Jurkat, Clone E6-1 (cell line): ENCODE results near the gene NDST1.

Experiments used
- DNase-seq: peaks from one replicate; pipeline ENCODE4 v3.0.0-alpha.2; 2011; ENCODE audit warnings: low read depth, low spot score
- H3K4me3 ChIP-seq: 2 replicates; pipeline ENCODE4 v1.5.1; 2011; ENCODE audit warnings: mild to moderate bottlenecking, low read length, control low read depth, moderate library complexity

Gene NDST1

DNA sequence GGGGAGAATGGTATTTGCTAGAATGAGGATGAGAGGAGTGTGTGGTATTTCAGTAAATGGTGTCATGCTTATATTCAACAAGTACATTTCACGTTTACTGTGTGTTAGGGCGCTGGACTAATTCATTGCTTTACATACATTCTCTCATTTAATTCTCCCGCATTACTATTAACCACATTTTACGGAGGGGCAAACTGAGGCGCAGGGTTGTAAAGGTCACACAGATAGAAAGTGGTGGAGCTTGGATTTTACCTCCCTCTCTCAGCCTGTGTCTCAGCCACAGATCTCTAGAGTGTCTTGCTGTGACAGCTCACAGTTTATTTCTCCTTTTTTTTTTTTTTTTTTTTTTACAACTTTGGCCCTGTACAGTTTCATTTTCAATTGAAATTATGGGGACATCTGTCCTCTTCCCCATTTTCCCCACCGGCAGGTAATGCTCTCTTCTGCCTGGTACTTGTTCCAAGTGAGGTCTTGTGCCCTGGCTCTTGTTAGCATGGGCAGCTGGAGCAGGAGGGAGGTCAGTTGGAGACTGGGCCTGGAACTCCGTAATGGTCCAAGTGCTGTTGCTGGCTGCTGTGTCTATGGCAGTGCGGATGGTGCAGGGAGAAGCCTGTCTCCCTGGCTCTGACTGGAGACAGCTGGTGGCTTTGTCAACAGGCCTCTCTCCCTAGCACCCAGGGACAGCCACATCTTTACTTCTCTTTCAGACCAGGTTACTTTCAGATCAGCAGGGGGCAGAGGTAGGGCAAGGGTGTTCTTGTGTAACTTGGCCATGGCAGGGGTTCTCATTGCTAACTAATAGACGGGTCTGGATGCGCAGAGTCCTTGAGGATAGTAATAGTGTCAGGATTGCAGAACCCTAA is 20.5 kb upstream of the NDST1 start:
- DNase-seq: peak; percentile 21
- peak overlapping the region; percentile 73 for H3K4me3 ChIP-seq

DNA sequence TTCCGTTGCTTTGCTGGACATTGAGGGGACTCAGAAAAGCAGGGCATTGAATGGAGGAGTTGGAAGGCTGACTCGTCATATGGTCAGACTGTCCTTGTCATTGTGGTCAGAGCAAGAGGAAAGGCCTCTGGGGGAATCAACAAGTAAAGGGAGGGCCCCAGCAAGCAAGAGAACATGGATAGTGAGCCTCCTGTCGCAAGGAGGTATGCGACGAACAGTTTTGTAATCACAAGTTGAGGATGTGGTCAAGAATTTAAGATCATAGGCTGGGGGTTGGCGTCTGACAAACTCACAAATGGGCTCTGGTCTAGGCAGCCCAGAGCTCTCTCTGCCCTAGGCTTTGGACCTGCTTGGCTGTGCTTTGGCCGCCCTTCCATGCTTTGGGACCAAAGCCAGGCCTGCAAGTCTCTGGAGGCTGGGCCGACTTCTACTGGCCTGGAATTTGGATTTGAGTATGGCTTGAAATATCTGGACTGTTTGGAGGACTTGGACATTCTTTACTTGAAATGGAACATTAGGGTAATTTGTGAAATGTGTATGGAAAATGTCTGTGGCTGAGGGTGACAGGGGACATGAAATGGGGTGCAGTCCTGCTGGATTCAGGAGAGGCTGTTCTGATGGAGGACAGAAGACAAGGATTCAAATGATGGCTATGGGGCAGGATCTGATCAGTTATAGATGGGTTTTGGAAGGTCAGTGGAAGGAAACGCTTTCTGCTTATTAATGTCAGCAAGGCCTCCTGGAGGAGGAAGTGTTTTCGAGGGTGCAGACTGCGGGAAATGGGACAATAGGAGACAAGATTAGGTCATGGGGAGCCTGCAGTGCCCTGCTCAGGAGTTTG is 19.2 kb upstream of the NDST1 start:
- no peak for DNase-seq
- no peak overlapping the region for H3K4me3 ChIP-seq

DNA sequence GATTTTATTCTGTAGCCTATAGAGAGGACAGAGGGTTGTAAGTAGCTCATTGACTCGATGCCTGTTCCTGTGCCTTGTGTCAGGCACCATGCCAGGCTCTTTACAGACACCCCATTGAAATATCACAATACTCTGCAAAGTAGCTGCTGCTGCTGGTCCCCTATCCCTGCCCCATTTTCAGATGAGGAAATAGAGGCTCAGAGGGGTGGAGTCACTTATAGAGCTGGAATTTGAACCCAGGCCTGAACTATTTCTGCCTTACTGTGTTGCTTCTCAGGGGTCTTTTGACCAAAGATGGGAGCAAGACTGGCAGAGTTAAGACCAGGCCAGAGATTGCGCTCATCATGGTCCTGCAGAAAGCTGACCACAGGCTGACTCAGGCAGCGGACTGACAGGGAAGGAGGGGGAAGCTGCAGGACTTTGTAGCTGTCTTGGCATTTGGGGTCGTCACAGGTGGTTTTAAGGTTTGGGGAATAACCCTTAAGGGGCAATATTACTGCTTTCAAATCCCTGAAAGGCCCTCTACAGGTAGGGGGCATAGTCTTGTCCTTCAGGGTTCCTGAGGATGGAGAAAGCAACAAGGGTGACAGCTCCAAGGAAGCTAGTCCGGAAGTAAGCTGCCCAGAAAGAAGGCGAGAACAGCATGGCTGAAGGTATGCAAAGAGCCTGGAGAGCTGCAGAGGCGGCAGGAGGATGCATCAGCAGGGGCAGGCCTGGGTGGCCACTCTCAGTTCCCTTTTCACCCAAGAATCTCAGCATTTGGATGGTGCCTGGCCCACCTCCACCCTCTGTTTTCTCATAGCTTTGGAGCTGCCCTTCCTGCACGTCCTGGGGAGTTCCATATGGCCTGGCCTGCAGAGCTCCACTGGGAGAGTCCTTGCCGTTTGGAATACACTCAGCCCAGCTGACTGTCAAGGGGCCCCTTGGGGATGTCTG is 18.3 kb upstream of the NDST1 start:
- no peak for DNase-seq
- H3K4me3 ChIP-seq: no peak overlapping the region

DNA sequence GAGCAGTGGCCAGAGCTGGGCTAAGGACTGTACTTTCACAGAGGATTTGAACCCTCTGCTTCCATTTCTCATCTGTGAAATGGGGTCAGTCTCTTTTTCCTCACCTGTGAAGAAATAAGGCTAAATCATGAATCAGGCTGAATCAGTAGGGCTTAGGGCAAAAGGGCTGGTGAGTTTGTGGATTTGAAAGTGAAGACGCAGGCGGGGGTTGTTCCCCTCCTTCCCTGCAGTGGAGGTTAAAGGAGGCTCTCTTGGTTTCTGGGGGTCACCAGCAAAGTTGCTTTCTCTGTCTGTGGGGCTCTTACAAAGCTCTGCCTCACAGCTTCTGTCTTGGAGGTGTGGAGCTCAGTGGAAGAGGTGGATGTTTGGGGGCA is 17.6 kb upstream of the NDST1 start:
- H3K4me3 ChIP-seq: no peak overlapping the region
- no peak for DNase-seq

DNA sequence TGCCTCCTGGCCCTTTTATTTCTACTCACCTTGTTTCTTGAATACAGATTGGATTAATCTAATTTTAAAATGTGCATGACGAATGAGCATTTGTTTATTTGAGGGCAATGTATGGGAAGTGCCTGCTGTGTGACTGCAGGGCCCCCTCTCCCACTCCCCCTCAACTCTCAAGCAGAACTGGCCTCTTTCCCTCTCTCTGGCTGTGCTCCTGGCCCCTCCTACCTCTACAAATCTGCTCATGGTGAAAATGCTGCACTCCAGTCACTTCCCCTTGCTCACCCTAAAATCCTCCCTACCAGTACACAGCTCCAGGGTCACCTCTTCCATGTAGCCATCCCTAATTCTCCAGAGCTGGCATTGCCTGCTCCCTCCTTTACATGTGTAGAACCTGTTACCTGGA is 17.2 kb upstream of the NDST1 start:
- no peak overlapping the region for H3K4me3 ChIP-seq
- DNase-seq: no peak

DNA sequence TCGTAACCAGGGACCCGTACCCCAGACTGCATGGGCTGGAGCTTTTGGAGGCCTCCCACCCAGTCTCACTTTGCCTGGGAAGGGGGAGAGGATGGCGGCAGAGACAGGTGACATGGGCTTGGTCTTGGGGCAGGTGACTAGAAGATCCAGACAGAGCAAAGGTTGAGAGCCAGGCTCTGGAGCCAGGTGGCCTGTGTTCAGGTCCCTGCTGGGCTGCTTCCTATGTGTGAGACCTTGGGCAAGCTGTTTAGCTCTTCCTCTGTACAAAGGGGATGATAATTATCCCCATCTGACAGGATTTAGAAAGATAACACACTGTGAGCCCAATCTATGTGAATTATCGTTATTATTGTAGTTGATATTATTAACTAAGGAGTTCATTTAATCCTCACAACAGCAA is 16.1 kb upstream of the NDST1 start:
- H3K4me3 ChIP-seq: no peak overlapping the region
- no peak for DNase-seq

DNA sequence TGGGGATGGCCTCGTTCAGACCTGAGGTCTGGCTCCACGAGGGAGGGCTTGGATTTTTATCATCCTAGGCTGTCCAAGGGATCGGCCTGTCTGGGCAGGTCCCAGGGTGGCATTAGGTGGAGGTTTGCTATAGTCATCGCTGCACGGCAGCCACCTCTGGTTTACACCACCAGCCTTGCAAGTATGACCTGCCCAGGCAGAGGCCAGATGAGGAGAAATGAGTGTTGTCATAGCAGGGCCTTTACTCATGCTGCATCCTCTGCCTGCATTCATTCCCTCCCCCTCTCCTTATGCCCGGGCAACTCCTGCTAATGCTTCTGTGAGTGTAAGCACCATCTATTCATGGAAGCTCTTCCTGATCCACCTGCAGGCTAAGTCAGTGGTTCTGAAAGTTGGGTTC is 15.3 kb upstream of the NDST1 start:
- no peak overlapping the region for H3K4me3 ChIP-seq
- no peak for DNase-seq

DNA sequence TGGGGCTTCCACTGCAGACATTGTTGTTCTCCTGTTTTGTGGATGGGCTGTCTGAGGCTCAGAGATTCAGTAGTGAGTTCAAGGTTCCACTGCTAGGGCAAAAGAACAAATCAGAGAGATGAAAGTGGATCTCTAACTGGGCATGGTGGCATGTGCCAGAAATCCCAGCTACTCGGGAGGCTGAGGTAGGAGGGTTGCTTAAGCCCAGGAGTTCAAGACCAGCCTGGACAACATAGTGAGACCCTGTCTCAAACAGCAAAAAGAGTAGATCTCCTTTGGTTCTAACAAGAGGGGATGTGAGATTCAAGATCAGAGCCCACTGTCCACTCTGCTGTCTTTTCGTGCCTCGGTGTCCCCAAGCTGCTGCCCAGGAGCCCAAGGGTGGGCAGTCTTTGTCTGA is 11.8 kb upstream of the NDST1 start:
- no peak for DNase-seq
- H3K4me3 ChIP-seq: no peak overlapping the region

DNA sequence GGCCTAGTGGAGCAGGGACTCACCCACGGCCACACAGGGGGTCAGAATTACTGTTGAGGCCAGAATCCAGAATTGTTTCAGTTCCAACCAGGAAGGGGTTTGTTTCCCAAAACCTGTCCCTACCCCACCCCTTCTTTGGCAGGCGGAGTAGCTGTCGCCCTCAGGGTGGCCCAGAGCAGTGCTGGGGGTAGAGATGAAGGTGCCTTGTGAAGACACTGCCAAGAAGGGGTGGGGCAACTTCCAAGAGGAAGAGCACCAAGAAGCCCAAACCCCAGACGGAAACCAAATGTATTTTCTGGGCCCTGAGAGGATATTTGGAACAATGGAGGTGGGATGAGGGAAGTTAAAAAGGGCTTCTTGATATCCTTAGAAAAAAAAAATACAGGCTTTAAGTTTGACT is 11.4 kb upstream of the NDST1 start:
- no peak for DNase-seq
- no peak overlapping the region for H3K4me3 ChIP-seq

DNA sequence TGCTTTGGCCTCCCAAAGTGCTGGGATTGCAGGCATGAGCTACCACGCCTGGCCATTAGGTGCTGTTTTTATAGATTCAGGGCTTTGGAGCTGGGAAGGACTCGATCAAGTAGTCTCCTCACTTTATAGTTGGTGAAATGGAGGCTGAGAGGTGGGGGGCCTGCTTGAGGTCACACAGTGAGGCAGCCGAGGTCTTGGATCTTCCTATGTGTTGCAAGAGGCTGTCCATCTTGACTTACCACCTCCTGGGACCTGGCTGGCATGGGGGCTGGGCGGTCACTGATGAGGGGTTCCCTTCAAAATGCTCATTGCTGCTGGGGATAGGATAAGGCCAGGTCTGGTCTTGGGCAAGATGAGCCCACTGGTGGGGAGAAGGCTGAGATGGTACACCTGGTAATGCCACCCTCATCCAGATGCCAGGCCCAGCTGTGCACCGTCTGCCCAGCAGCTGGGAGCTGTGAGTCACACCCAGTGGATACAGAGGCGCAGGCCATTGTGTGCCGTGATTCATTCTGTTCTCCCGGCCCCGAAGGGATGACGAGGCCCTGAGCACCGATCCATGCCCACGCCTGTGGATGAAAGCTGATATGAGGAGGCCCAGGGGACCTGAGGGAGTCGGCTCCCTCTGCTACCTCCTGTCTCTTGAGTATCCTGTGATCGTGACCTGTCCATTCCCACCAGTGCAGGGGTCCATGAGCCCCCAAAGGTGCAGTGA is 10.5 kb upstream of the NDST1 start:
- H3K4me3 ChIP-seq: no peak overlapping the region
- DNase-seq: no peak

DNA sequence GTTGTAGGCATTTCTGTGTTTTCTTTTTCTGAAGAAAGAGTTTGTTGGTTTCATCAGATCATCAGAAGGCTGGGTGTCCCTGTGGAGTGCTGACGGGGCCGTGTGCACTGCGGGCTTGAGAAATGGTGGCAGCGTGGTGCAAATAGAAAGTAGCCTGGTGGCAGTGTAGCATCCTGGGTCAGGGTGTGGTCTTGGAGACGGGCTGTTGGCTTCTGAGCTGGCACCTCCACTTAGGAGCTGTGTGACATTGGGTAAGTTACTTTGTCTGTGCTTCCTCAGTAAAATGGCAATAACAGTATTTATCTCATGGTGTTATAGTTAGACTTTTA is 10.0 kb upstream of the NDST1 start:
- no peak overlapping the region for H3K4me3 ChIP-seq
- DNase-seq: no peak

DNA sequence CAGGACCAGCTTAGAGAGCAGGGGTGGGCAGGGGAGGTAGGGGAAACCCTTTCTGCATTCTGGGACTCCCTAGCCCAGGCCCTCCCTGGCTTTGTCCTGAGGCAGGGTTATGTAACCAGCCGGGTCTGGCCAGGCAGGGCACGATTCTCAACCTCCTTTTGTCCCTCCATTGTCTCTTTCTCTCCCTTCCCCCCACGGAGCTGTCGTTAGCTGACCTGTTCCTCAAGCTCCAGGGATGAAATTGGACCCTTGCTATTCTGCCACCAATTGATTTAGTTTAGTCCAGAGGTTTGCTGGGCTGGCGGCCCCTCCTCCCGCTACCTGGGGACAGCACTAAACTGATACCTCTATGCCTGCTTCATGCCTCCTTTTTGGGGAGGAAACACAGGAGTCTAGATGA is 9.4 kb upstream of the NDST1 start:
- no peak overlapping the region for H3K4me3 ChIP-seq
- no peak for DNase-seq

DNA sequence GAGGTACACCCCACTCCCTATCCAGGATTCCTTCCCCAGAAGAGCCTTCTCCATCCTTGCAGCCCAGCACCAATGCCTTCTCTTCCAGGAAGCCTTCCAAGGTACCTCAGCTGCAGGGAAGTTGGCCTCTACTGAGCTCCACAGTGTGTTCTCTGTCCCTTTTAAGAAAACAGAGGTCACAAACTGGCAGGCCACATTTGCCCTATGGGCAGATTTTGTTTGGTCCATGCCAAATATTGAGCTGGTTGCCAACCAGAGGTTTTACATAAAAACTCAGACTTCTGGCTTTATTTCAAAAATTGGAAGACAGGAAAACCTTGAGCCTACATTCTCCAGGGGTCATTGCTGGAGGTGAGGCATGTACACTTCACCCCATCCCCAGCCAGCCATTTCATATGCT is 9.0 kb upstream of the NDST1 start:
- no peak overlapping the region for H3K4me3 ChIP-seq
- no peak for DNase-seq

DNA sequence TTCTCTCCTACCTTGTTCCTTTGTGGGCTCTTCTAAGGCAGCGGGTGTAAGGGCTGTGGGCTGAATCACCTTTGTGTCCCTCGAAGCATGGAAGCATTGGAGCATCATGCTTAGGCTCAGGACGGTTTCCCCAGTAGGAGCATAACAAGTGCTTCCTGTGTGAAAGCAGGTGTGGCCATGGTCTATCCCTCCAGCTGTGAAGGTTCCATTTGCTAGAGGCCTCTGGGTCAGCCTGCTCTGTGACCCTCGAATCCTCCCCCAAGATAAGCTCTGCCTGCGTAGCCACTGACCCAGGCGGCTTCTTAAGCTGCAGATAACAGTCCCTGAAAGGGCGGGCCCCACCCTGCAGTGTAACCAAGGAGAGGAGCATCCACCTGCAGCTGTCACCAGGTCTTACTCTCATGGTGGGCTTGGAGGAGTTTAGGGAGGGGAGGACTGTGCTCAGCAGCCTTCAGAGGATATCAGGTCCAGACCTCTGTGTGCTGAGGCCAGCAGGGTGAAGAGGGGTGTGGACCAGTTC is 8.4 kb upstream of the NDST1 start:
- no peak overlapping the region for H3K4me3 ChIP-seq
- DNase-seq: no peak

DNA sequence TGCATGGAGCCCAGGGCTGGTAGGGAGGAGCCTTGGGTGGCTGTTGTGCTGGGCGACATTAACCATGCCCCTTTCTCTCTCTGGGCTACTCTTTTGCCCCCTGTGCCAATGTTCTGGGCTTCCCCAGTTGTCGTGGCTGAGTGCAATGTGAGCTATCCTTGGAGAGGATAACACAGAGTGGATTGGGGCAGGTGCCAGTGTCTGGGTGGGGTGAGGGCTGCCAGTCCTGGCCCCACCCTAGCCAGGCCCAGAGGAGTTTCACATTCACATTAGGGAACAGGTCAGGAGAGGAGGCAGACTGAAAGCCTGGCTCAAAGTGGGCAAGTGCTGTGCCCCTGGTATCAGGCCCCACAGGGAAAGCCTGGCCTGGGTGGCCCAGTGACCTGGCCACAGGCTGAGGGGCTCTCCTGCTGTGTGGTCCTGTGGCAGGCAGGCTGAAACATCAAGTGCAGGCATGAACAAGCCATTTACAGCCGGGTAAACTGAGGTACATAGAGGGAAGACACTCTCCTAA is 7.5 kb upstream of the NDST1 start:
- no peak for DNase-seq
- H3K4me3 ChIP-seq: no peak overlapping the region

DNA sequence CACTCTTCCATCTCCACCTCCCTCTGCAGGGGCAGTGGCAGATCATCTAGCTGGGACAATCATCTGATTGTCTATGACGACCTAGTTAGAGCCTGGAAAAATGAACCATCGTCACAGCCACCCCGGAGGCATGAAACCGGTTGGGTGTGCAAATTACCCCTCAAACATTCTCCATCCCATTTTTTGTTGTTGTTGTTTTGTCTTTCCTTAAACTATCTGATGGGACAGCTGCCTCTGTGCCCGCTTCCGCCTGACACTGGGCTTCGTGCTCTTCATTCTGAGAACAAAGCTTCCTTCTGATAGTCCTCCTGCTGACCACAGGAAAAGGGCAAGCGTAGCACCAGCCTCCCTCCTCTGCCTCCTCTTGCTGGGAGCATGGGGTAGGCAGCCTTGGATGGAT is 7.0 kb upstream of the NDST1 start:
- no peak for DNase-seq

DNA sequence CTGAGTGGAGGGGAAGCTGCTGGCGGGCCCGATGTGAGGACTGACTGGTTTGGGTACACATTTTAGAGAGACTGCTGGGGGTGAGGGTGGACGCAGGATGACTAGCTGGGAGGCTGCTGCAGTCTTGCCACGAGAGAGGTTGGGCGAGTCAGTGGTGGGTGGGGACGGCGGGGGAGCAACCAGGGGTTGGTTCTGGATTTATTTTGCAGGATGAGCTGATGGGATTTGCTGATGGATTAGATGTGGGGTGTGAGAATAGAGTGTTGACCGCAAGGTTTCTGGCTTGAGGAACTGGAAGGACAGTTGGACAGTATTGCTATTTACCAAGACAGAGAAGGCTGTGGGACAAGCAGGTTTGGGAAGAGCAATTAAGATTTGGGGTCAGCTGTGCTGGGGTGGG is 5.8 kb upstream of the NDST1 start:
- H3K4me3 ChIP-seq: no peak overlapping the region
- DNase-seq: no peak

More for the DNA sequence above, 7.0 kb upstream of the NDST1 start:
- H3K4me3 ChIP-seq: no peak overlapping the region

DNA sequence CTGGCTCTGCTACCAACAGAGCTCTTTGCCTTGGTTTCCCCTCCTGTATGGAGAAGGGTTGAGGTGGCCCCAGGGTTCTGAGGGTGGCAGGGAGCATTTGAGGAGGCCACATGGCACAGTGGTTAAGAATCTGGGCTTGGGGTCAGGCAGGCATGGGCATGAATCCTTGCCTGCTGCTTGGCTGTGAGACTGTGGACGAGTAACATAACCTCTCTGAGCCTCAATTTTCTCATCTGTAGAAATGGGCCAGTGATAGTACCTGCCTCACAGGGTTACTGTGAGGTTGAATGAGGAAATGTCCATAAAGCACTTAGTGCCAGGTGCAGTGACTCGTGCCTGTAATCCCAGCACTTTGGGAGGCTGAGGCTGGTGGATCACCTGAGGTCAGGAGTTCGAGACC is 5.1 kb upstream of the NDST1 start:
- no peak for DNase-seq
- no peak overlapping the region for H3K4me3 ChIP-seq

DNA sequence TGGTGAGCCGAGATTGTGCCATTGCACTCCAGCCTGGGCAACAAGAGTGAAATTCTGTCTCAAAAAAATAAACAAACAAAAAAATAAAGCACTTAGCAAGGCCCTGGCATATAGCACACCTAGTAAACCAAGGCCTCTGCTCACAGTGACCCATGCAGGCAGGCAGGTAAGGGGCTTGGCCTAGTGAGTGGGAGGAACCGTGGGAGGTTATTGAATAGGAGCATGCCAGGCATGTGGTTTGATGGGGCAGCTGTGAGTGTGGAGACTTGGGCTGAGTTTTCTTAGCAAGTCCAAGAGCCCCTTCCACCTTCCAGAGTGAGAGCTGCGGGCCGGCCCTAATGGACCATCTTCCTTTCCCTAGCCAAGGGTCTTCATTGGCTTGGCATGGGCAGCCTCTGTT is 4.5 kb upstream of the NDST1 start:
- H3K4me3 ChIP-seq: no peak overlapping the region
- DNase-seq: no peak
